GM20000 (cell line): ENCODE results near the gene FCRLA.
"Not testable (repeated sequence)": the region's sequence is repeated elsewhere in the genome, so short reads cannot be mapped to it uniquely, and the experiment has no call there.

ENCODE experiments used
- DNase-seq: peaks from one replicate; pipeline ENCODE4 v3.0.0; 2012; ENCODE audit warnings: low spot score
- TF ChIP-seq, protein P1 (sequence below): IDR thresholded peaks from 2 replicates; pipeline ENCODE4 v1.5.1; 2012; ENCODE audit warnings: mild to moderate bottlenecking, control low read depth; ENCODE audit errors: extremely low read depth, missing control alignments

Gene FCRLA

DNA sequence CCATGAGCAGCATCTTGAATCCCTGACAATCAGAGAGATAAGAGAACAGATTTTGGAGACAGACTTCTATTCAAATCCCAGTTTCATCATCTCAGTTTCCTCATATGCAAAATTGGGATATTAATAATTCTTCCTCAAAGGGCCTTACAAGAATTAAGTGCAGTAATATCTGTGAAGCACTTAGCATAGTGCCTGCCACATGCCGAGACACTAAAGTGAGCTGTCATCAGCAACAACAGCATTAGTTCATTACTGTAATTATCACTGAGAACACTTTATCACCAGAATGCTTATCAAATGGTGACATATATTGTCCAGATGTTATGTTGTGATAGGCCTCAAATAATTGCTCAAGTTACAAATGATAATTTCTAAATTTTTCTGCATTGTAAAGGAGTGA, 13.4 kb downstream of the FCRLA start:
- TF ChIP-seq, protein P1, sequence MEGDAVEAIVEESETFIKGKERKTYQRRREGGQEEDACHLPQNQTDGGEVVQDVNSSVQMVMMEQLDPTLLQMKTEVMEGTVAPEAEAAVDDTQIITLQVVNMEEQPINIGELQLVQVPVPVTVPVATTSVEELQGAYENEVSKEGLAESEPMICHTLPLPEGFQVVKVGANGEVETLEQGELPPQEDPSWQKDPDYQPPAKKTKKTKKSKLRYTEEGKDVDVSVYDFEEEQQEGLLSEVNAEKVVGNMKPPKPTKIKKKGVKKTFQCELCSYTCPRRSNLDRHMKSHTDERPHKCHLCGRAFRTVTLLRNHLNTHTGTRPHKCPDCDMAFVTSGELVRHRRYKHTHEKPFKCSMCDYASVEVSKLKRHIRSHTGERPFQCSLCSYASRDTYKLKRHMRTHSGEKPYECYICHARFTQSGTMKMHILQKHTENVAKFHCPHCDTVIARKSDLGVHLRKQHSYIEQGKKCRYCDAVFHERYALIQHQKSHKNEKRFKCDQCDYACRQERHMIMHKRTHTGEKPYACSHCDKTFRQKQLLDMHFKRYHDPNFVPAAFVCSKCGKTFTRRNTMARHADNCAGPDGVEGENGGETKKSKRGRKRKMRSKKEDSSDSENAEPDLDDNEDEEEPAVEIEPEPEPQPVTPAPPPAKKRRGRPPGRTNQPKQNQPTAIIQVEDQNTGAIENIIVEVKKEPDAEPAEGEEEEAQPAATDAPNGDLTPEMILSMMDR, result no peak
- DNase-seq, result no peak

DNA sequence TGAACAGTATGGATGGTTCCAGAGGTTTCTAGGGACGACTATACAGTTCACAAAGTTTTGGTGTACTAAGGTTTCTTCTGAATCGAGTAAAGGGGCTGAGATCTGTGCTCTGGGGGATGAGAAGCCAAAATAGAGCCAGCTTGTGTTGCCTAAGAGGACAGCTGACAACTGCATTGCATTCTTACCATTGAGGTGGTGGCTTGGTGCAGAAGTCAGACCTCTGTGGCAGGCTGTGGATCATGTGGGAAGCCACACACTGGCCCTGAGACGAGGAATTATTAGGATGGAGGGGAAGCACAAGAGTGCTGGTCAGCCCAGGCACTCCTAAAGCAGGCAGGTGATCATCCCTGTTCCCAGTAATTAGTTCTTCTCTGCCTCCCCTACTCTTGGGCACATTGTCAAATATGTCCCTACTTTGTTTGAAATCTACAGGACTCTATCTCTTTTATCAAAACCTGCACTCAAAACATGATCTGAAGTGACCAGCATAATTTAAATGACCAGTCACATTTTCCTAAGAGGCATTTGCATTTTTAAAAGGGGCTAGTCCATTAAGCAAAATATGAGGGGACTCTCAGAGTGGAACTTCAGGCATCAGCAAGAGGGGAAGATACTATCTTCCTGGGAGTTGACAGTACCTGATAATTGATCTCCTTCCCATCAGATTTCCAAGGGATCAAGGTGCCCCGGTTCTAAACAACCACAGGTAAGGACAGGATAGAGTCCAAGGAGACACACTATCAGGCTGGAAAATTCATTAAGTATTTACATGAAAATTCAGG, 14.1 kb downstream of the FCRLA start, which contains the start of gene FCRLB:
Gene FCRLB (plus strand): TSS at position 589 of the 782 bp plus-strand sequence. CDS start 1,129 bp downstream, outside the sequence.
- TF ChIP-seq, protein P1, result no peak
- no peak for DNase-seq

DNA sequence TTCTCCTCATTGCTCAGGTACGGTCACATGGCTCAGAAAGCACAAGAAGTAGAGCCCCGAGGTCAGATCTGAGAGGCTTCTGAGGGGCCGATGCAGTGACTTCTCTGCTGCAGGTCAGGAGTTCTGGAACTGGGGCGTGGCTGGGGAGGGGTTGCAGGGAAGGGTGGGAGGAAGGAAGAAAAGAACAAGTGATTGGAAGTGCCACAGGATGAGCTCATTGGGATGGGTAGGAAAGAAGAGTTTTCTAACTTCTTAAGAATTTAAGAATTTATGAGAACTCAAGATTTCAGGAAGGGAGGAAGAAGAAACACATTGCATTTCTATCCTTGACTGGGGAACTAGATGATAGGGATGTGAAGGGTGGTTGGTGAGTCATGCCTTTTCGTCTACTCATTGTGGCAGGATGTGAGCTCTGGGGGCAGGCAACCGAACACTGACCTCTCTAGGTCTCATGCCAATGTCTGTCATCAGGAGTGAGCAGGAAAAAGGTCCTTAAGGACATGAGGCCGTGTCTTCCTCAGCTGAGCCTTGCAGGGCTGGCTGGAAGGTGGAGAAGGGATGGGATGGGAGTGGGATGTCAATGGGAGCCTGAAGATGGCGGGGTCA, 14.8 kb downstream of the FCRLA start:
- DNase-seq, result no peak
- TF ChIP-seq, protein P1, result no peak

DNA sequence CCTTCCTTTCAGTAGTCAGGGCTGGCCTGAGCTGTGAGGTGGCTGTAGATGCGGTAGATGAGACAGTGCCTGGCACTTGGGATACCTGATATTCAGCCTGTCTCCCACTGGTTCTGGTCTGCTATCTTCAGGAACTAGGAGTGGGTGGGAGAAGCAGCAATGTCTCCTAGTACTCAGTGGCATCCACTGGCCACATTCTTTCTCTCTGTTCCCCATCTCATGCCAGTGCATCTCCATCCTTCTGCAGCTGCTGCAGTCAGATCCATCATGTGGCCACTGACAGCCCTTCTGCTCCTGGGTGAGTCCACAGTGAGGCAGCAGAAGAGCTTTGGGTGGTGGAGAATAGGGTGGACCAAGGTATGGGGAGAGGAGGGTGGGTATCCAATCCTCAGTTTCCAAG, 15.4 kb downstream of the FCRLA start:
- TF ChIP-seq, protein P1, result no peak
- no peak for DNase-seq

DNA sequence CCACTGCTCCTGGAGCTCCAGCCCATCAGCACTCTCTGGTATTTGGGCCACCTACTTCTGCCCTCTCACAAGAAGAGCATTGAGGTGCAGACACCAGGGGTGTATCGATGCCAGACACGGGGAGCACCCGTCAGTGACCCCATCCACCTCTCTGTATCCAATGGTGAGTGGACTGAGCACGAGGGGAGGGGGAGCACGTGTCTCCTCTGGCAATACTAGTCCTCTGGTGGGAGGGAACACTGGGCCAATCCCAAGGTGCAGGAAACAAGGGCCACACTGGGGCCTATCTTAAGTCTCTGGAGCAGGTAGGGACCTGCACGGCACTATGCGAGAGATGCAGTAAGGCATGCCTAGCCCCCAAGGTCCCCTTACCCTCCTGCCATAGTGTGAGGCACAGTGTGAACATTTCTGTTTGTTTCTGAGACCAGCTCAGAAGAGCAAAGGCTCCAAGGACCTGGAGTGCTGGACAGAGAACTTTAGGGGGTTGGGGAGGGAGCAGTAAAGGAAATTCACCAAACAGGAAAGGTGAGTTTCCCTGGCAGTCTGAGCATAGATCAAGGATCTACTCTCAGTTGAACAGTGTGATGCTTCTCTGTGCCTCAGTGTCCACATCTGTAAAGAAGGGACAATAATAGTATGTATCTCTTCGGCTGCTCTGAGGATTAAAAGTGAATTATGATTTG, 16.6 kb downstream of the FCRLA start:
- TF ChIP-seq, protein P1, result no peak
- DNase-seq, result no peak

DNA sequence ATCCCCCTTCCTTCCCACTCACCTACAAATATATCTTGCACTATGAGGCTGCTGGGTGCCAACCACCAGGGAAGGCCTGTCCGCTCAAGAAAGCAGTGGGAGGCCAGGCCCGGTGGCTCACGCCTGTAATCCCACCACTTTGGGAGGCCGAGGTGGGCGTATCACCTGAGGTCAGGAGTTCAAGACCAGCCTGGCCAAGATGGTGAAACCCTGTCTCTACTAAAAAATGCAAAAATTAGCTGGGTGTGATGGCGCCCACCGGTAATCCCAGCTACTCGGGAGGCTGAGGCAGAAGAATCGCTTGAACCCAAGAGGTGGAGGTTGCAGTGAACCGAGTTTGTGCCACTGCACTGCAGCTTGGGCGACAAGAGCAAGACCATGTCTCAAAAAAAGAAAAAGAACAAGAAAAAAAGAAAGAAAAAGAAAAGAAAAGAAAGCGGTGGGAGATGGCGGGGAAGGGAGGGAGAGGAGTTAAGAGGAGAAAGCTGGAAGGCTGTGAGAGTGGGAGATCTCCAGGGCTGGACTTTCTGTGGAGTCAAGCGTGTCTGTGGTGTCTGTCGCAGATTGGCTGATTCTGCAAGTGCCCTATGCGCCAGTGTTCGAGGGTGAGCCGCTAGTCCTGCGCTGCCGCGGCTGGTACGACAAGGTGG, 18.4 kb downstream of the FCRLA start:
- not testable (repeated sequence) for DNase-seq

DNA sequence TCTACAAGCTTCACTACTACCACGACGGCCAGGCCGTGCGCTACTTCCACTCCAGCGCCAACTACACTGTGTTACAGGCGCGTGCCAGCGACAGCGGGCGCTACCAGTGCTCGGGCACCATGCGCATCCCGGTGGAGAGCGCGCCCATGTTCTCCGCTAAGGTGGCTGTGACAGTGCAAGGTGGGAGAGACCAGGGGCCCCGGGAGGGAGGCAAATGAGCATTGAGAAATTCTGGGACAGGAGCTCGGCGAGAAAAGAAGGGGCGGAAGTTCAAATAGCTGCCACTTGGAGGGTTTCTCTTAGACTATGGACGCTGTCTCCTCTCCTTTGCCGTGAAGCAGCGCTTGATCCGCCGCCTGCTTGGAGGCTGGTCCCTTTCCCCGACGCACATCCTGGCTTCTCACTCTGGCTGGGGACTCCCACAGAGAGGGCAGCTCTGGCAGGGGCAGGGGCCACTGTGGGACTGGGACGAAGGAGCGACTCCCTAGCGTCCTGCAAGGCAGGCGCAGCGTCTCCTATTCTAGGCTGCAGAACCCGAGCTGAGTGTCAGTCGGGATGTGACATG, 19.0 kb downstream of the FCRLA start:
- TF ChIP-seq, protein P1, result no peak
- DNase-seq, result peak; percentile 36
